GM12801 (cell line): ENCODE data around the gene SAA1.

Source experiments
- TF ChIP-seq, protein P1 (sequence below): IDR thresholded peaks from one replicate; pipeline ENCODE4 v1.5.1; 2011; ENCODE audit warnings: control low read depth; ENCODE audit not compliant: insufficient read length; ENCODE audit errors: extremely low read depth

SAA1 gene

DNA sequence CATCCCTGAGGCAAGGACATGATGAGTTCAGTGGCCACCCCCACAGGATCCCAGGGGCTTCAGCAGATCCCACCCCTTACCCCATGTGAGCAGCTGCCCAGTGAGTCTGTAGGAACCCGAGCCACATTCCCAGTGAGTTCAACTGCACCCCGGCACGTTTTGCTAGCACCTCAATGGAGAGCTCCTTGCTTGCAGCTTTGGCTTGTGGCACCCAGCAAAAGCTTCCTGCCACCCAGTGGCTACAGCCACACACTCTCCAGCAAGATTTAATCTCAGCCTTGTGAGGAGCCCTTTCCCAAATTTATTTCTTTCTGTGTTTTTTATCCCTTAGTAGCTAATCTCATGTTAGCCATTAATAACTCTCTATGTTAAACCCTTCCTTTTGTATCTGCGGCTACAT lies 4.0 kb downstream of the SAA1 start:
- TF ChIP-seq, protein P1, sequence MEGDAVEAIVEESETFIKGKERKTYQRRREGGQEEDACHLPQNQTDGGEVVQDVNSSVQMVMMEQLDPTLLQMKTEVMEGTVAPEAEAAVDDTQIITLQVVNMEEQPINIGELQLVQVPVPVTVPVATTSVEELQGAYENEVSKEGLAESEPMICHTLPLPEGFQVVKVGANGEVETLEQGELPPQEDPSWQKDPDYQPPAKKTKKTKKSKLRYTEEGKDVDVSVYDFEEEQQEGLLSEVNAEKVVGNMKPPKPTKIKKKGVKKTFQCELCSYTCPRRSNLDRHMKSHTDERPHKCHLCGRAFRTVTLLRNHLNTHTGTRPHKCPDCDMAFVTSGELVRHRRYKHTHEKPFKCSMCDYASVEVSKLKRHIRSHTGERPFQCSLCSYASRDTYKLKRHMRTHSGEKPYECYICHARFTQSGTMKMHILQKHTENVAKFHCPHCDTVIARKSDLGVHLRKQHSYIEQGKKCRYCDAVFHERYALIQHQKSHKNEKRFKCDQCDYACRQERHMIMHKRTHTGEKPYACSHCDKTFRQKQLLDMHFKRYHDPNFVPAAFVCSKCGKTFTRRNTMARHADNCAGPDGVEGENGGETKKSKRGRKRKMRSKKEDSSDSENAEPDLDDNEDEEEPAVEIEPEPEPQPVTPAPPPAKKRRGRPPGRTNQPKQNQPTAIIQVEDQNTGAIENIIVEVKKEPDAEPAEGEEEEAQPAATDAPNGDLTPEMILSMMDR: no peak

- TF ChIP-seq, protein P1: no peak
Measured at GRCh38 chr11:18271206-18271605, 5.1 kb downstream of the SAA1 start.

DNA sequence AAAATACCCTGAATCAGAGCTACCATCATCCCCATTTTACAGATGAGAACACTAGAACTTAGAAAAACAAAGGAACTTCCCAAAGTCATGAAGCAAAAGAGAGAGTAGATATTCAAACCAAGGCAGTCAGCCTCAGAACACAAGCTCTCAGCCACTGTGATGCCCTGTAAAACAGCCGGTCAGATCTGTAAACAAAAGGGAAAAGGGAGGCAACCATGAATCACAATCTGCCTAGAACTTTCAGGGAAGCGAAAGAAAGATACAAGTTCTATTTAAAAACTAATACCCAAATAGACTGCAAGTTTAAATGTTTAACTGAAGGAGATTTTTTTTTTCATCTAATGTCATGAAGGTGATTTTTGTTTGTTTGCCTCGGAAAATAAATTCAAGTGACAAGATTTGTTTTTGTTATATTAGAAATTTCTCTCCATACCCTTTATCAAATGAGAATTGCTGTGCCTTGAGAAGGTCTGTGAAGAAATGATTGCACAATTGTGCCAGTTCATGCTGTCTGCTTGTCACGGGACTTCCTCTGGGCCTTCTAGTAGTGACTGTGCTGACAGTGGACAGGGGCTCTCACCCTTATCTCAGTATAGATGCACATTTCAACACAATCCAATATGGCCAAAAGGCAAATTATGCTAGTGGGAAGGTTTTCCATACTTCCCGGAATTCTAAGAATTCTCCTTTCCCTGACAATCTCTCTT lies 11.7 kb downstream of the SAA1 start:
- TF ChIP-seq, protein P1: no peak

GRCh38 chr11:18280438-18281045 lies 14.5 kb downstream of the SAA1 start:
- TF ChIP-seq, protein P1: no peak

DNA sequence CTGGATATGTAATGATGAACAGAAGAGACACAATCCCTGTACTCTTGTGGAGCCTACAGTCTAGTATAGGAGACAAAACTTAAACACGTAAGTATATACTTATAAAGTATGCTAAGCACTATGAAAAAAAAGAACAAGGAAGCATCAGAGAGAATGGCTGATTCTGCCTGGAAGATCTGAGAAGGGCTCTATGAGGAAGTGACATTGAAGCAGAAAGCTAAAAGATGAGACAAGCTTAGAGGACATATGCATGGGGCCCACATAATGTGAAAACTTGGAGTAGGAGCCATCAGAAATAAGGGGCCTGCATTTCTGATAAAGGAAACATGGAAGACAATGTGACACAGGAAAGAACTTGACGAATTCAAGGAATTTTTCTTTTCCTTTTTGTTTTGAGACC lies 16.6 kb downstream of the SAA1 start:
- TF ChIP-seq, protein P1: no peak

GRCh38 chr11:18285841-18286240 lies 19.8 kb downstream of the SAA1 start:
- TF ChIP-seq, protein P1: no peak

- TF ChIP-seq, protein P1: no peak
Measured at GRCh38 chr11:18288911-18289310, 22.8 kb downstream of the SAA1 start.
